Testis (tissue), 3 donors: ENCODE data around the gene TMEM175. TPM values are rescaled to one million over a fixed set of nuclear protein-coding genes. Genes with fewer than 3 reads are reported as not detected.

ENCODE experiments used
- DNase-seq: peaks from one replicate; pipeline ENCODE4 v3.0.0-alpha.2; 2019
- H3K27ac ChIP-seq, 2 donors: fragments of 200-600 bp; sonication (generic); one replicate each; pipeline ENCODE4 v1.5.1; 2019
- H3K27me3 ChIP-seq: fragments of 200-600 bp; sonication (generic); one replicate; pipeline ENCODE4 v1.5.1; 2019
- H3K36me3 ChIP-seq: fragments of 200-600 bp; sonication (generic); one replicate; pipeline ENCODE4 v1.5.1; 2017; ENCODE audit warnings: low read depth; ENCODE audit errors: missing control alignments
- H3K4me1 ChIP-seq: fragments of 200-600 bp; sonication (generic); one replicate; pipeline ENCODE4 v1.5.1; 2019
- H3K4me3 ChIP-seq, 2 donors: fragments of 200-600 bp; sonication (generic); one replicate each; pipeline ENCODE4 v1.5.1; 2017 to 2019
- H3K9me3 ChIP-seq: fragments of 200-600 bp; sonication (generic); one replicate; pipeline ENCODE4 v1.5.1; 2017
- CTCF ChIP-seq, 3 experiments: fragments of 450-650 bp in 2 of 3; fragments of 200-600 bp in 1 of 3; sonication (generic) in 1 of 3; IDR thresholded peaks; one replicate each; pipeline ENCODE4 v1.5.1; 2016 to 2019; ENCODE audit warnings: antibody characterized with exemption in 3 of 3, mild to moderate bottlenecking in 2 of 3, moderate library complexity in 1 of 3
- POLR2A ChIP-seq: fragments of 450-650 bp; IDR thresholded peaks from one replicate; pipeline ENCODE4 v1.6.1; 2017; ENCODE audit warnings: antibody characterized with exemption, mild to moderate bottlenecking, moderate library complexity
- whole genome bisulfite sequencing, 2 donors: methylation state at CpG; one replicate each; pipeline ENCODE4 v1.1.5; 2018; 5-methylcytosine and 5-hydroxymethylcytosine counted together
- intact Hi-C: fragments of 100-400 bp; cut with DNase I; formaldehyde crosslinking; loops from one replicate; pipeline ENCODE4 v1.15.1; 2023; ENCODE audit warnings: low total_unique reads
- polyA plus RNA-seq: library from polyadenylated mRNA; stranded (reverse); fragments of 350-450 nt; fragmentation: Illumina TruSeq; extraction: RNeasy Lipid Tissue Mini Kit (QIAGEN cat#74804); gene quantifications from one replicate; pipeline ENCODE4 v1.2.3, GENCODE V29; 2014; ENCODE audit warnings: low read depth, low replicate concordance; ENCODE audit not compliant: insufficient read depth
- total RNA-seq, 2 donors: library from RNA; depleted of rRNA; stranded (reverse); fragments of >200 nt; gene quantifications; one replicate each; pipeline ENCODE4 v1.2.3, GENCODE V29; 2016

The TMEM175 gene
- total and polyA plus RNA-seq, 3 donors from 2014 or later = 50.5 to 88.2 (median 69.2) TPM

DNA sequence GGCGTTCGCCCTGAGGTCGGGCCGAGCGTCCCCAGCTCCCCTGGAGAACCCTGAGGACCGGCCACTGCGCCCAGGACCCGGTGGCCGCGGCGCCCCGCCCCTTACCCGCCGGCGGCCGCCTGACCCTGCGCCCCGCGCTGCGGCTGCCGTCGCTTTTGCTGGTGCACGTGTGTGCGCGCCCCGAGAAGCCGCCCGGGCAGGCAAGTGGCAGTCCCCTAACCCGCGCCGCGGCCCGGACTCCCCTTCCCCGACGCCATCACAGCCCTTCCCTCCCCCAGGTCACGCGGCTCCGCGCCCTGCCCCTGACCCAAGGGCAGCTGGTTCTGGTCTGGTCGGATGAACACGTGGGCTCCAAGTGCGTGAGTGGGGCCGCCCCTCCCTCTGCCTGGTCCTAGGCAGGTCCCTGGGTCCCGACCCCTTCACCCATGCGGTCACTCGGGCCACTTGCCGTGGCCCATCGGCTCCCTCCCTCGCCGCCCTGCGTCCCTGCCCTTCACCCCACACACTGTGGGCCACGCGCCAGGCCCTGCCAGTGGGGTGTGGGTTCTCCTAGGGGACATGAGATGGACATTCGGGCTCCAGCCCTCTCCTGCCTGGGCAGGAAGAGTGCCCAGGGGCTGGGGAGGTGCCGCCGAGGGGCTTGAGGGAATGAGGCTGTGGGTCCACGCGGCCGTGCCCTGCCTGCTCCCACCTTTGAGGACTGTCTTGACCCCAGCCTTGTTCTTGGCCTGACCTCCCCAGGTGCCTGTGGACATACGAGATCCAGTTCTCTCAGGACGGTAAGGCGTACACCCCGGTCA is 71.2 kb downstream of the TMEM175 start:
- intact Hi-C loops = no loop called here
- no peaks in the 10 kb centered on the region for H3K27me3 ChIP-seq
- H3K9me3 ChIP-seq = no peaks in the 10 kb centered on the region
- TF ChIP-seq CTCF (IDR thresholded peaks at IDR 0.05) (no peak), POLR2A (no peak)
- H3K27ac ChIP-seq = no peak overlapping the region
- H3K4me3 ChIP-seq = peak overlapping the region in 1 of 2 donors; percentile 44
- no peaks in the 10 kb centered on the region for H3K36me3 ChIP-seq
- WGBS, 2 donors = 30 to 58% methylated on average over 4 to 55 of the region's 63 CpGs
- no peak for DNase-seq
- H3K4me1 ChIP-seq = no peaks in the 10 kb centered on the region

- no peak overlapping the region for H3K27ac ChIP-seq
- H3K4me1 ChIP-seq = peaks cover 5% of the 10 kb centered on the region
- H3K36me3 ChIP-seq = no peaks in the 10 kb centered on the region
- 86 to 92% methylated on average over 13 of the region's 13 CpGs for WGBS, 2 donors
- H3K27me3 ChIP-seq = no peaks in the 10 kb centered on the region
- no peak overlapping the region for H3K4me3 ChIP-seq
- DNase-seq = no peak
- no peak for TF ChIP-seq CTCF (IDR thresholded peaks at IDR 0.05)
- TF ChIP-seq POLR2A = no peak
- intact Hi-C loops = no loop called here
- H3K9me3 ChIP-seq = no peaks in the 10 kb centered on the region
Measured at GRCh38 chr4:1004071-1004418, 71.8 kb downstream of the TMEM175 start.

DNA sequence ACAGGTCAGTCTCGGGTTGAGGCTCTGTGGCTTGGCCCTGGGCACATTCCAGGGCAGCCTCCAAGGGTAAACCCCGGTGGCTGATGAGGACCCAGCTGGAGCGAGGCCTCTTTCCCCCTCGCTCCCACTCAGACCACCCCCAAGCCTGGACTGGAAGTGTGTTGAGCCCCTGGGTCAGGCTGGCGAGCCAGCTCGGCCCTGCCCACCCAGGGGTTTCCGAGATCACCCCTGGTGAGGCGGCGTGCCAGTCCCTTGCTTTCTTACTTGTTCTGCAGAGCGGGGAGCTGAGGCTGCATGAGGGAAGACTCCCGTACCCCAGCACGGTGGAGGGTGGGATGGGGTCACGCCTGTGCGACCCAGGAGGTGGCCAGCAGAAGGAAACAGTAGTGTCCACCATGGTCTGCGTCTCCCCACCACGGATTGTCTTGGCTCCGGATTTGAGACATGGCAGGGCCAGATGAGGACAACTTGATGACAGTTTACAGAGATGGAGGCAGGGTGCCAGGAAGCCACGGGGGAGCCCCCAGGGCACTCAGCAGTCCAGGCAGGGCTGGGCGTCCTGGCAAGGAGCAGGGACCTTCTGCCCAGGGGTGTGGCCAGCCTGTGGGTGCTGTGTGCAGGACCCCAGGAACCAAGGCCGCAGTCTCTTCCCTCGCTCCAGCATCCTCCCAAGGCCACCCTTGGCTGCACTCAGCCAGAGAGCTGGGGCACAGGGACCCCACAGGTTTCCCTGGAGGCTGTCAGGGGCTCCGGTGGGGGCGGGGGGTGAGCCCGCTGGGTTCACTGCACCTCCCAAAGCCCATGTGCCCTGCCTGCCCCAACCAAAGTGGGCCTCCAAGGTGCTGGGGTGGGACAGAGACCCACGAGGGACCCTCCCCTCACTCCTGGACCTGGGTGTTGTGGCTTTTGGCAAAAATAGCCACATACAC is 72.6 kb downstream of the TMEM175 start:
- no peak for TF ChIP-seq CTCF (IDR thresholded peaks at IDR 0.05)
- no peak for TF ChIP-seq POLR2A
- Histone ChIP-seq H3K9me3 (no peaks in the 10 kb centered on the region), H3K27me3 (no peaks in the 10 kb centered on the region), H3K4me3 (no peak overlapping the region), H3K4me1 (peaks cover 8% of the 10 kb centered on the region), H3K36me3 (no peaks in the 10 kb centered on the region), H3K27ac (no peak overlapping the region)
- no peak for DNase-seq
- 85 to 89% methylated on average over 10 to 25 of the region's 25 CpGs for WGBS, 2 donors
- intact Hi-C loops = no loop called here

DNA sequence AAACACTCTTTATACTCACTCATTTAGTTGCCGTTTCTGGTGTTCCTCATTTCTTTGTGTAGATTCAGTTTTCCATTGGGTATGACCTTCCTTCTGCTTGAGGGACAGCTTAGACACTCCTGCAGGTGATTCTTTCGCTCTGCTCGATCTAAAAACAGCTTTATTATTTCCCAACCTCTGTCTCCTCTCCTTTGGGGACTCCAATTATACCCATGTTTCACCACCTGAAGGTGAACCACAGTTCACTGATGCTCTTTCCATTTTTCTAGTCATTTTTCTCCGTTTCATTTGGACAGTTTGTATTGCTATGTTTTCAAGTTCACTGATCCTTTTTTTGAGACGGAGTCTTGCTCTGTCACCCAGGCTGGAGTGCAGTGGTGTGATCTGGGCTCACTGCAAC is 74.6 kb downstream of the TMEM175 start:
- H3K27me3 ChIP-seq = no peaks in the 10 kb centered on the region
- no peak overlapping the region for H3K4me3 ChIP-seq
- H3K36me3 ChIP-seq = no peaks in the 10 kb centered on the region
- WGBS, 2 donors = 87 to 96% methylated on average over 5 of the region's 5 CpGs
- H3K27ac ChIP-seq = no peak overlapping the region
- TF ChIP-seq CTCF (IDR thresholded peaks at IDR 0.05) = no peak
- TF ChIP-seq POLR2A = no peak
- no peaks in the 10 kb centered on the region for H3K9me3 ChIP-seq
- peaks cover 20% of the 10 kb centered on the region for H3K4me1 ChIP-seq
- no peak for DNase-seq
- intact Hi-C loops = no loop called here

Other genes starting within 250 kb of the TMEM175 start
- 10 to 100 TPM in 1 of 2 donors, 1 to 10 TPM in 1; 7.3 to 10.1 TPM for gene SLC49A3, start 243.3 kb upstream of the TMEM175 start, total RNA-seq
- 23.5 TPM for gene SLC49A3, start 243.3 kb upstream of the TMEM175 start, polyA plus RNA-seq
- gene PCGF3, start 226.6 kb upstream of the TMEM175 start, total RNA-seq = 10 to 100 TPM; 84.2 to 84.8 TPM
- gene PCGF3, start 226.6 kb upstream of the TMEM175 start, polyA plus RNA-seq = 37.3 TPM
- gene CPLX1, start 106.3 kb upstream of the TMEM175 start, total RNA-seq = 1 to 10 TPM; 5.5 to 8.2 TPM
- gene CPLX1, start 106.3 kb upstream of the TMEM175 start, polyA plus RNA-seq = 4.4 TPM
- 100 to 1,000 TPM; 226 to 229 TPM for gene GAK, start 144 bp upstream of the TMEM175 start, total RNA-seq
- 130 TPM for gene GAK, start 144 bp upstream of the TMEM175 start, polyA plus RNA-seq
- 10 to 100 TPM; 20.7 to 22.7 TPM for gene DGKQ, start 41.1 kb downstream of the TMEM175 start, total RNA-seq
- gene DGKQ, start 41.1 kb downstream of the TMEM175 start, polyA plus RNA-seq = 10.8 TPM
- gene IDUA, start 54.6 kb downstream of the TMEM175 start, total RNA-seq = 10 to 100 TPM; 35.7 to 39.4 TPM
- 8.9 TPM for gene IDUA, start 54.6 kb downstream of the TMEM175 start, polyA plus RNA-seq
- 1 to 10 TPM in 1 of 2 donors, under 1 TPM in 1; 0.99 to 2.0 TPM for gene SLC26A1, start 60.9 kb downstream of the TMEM175 start, total RNA-seq
- gene SLC26A1, start 60.9 kb downstream of the TMEM175 start, polyA plus RNA-seq = 0.51 TPM
- 10 to 100 TPM; 13.7 to 25.6 TPM for gene FGFRL1, start 79.2 kb downstream of the TMEM175 start, total RNA-seq
- gene FGFRL1, start 79.2 kb downstream of the TMEM175 start, polyA plus RNA-seq = 14.4 TPM
- 10 to 100 TPM; 33.6 to 40.3 TPM for gene RNF212, start 181.1 kb downstream of the TMEM175 start, total RNA-seq
- gene RNF212, start 181.1 kb downstream of the TMEM175 start, polyA plus RNA-seq = 21.0 TPM
- gene SPON2, start 240.1 kb downstream of the TMEM175 start, total RNA-seq = 1 to 10 TPM; 5.6 to 7.1 TPM
- gene SPON2, start 240.1 kb downstream of the TMEM175 start, polyA plus RNA-seq = 21.4 TPM